GM19099 (cell line): ENCODE results near the gene BRIP1.

Experiments used
- POLR2A ChIP-seq: IDR thresholded peaks from 3 replicates; pipeline ENCODE4 v1.6.1; 2011; ENCODE audit warnings: low read depth; ENCODE audit not compliant: insufficient read length; ENCODE audit errors: extremely low read depth

BRIP1 gene

DNA sequence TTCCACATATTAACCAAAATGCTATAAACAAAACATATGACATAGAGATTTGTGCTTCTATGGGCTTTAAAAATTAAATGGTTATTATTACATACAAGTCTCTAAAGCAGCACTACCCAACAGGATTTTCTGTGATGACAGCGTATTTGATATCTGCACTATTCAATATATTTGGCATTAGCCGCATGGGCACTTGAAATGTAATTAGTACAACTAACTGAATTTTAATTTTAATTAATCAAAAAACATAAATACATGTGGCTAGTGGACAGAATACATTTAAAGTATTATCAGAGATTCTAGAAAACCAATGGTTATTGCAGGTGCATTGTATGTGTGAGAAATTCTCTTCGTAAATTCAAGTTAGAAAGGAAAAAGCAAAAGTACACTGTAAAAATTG lies 45.9 kb downstream of the BRIP1 start:
- no peak for TF ChIP-seq POLR2A

DNA sequence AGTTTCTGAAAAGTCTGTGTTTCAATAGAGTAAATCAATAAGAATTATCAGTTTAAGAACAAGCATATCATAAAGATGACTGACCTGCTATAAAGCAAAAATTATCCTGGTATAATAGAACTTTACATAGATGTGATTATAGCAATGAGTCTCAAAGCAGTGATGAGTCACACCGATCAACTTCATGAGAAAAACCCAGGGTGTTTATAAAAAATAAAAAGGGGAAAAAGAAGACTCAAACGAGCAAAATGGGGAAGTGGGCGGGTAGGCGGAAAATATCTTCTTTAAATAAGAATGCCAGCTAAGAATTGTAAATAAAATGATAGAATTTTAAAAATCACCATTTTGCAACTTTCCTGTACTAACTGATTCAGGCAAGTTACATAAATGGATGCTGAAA lies 46.8 kb downstream of the BRIP1 start:
- TF ChIP-seq POLR2A: no peak

DNA sequence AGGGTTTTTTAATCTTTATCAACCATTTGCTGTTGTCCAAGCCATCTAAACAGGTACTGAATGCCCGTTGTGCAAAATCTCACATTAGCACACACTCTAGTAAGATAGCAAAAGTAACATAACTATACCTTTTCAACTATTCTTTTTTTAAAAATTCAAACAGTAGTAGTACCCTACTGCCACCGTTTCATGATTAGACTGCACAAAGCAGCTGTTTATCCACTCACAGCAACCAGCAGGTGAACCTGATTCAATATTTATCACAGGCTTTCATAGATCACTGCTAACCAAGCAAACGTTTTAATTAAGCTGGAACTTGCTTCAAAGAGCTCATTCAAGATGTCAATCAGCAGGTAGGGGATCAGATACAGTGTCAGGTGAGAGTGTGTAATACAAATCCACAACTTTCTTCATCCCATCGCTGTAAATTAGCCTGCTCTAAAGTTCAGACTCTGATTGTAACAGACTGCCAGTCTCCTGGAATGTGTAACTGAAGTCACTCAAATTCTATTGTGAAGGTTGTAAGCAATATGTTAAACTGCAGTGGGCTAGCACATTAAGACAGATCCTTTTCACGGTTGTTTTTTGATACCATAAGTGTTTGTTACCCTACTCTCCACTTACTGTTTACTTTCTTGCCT lies 47.3 kb downstream of the BRIP1 start:
- no peak for TF ChIP-seq POLR2A

DNA sequence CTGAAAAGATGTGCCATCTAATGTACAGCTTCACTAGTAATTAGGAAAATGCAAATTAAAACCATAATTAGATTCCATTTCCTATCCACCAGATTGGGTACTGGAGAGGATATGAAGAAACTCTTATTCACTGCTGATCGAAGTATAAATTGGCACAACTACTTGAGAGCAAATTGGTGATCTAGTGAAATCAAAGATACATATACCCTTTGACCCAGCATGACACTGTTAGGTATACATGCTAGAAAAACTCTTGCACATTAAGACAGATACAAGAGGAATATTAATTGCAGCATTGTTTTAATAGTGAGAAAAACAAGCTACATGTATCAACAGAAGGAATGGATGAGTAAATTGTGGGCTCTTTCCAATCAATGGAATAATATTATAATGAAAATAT lies 48.8 kb downstream of the BRIP1 start:
- TF ChIP-seq POLR2A: no peak

DNA sequence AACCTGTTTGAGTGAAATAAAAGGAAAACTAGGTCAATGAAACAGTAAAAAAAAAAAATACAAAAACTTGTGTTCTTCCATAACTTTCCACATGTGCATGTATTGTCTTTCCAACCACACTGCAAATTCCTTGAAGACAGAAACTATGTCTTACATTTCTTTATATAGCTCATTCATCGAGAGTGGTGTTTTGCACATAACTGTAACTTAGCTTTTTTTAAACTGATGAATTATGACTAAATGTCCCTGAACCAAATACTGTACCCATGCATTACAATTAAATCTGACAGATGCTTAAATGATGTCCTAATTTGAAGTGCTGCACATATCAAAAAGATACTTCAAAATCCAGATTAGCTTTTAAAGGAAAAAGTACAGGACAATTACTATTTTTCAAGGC lies 50.1 kb downstream of the BRIP1 start:
- TF ChIP-seq POLR2A: no peak

DNA sequence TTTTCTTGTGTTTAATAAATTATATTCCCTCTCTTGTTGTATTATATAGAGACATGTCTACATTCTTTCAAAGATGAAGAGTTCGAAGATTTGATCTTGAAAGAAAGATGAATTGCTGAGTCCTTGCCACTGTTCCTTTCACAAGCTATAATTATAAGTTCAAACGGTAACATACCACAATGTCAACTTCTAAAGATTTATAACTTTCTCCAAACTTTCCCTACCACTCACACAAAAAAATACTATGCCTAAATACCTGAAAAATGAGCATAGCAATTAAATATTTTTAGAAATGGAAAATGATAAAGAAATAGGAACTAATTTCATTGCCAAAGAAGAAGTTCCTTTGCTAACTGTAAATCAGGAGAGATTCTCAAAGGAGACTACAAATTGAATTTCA lies 50.6 kb downstream of the BRIP1 start:
- TF ChIP-seq POLR2A: no peak

DNA sequence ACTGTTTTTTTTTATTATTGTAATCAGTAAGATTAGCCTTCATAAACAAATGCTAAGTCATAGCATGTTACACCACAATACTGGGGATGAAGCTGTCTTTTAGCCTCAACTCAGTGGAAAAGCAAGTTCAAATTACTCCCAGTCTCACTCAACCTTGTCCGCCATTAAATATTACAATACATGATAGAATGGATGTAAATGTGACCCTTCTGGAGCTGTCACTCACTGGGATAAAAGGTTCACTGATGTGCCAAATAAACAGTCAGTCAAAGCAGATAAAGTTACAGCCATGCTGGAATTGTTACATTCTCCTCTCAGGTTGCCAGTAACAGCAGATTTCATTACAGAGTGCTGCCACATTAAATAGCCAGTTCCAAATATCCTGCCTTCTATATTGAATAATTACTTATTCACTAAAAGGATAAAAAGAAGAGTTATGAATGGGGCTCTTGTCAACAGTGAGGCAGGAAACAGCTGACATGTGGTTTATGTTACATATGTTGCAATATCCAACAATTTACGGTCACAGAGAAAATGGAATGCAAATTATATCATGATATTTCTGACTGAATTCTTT lies 53.4 kb downstream of the BRIP1 start:
- no peak for TF ChIP-seq POLR2A

DNA sequence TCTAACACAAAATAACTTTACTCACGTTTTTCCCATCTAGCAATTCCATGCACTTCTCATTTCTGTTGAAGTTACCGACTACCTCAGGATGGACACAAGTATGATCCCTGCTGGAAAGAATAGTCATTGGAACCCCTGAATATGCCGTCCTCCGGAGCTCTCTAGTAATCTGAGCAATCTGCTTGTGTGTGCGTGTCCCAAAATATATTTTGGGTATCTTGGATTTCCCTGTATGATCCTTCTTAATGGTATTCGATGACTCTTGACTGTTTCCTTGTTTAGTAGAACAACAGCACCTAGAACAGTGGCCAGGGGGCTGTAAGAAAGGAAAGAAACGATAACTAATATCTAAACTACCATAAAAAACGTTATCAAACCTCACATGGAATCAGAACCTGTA lies 54.9 kb downstream of the BRIP1 start:
- TF ChIP-seq POLR2A: no peak

DNA sequence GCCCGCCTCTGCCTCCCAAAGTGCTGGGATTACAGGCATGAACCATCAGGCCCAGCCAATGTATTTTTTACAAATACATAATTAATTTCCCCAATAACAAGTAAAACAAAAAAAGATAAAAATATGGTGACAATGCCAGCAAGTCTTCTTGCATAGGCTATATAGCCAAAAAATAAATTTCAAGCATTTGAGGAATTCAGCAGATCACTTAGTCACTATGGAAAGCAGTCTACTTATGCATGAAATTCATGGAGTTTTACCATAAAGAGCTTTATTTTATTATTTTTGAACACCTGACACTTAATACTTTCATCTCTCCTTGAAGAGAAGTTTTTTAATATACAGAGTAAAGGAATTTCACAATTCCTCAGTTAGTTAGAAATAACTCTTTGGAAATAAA lies 56.4 kb downstream of the BRIP1 start:
- no peak for TF ChIP-seq POLR2A

DNA sequence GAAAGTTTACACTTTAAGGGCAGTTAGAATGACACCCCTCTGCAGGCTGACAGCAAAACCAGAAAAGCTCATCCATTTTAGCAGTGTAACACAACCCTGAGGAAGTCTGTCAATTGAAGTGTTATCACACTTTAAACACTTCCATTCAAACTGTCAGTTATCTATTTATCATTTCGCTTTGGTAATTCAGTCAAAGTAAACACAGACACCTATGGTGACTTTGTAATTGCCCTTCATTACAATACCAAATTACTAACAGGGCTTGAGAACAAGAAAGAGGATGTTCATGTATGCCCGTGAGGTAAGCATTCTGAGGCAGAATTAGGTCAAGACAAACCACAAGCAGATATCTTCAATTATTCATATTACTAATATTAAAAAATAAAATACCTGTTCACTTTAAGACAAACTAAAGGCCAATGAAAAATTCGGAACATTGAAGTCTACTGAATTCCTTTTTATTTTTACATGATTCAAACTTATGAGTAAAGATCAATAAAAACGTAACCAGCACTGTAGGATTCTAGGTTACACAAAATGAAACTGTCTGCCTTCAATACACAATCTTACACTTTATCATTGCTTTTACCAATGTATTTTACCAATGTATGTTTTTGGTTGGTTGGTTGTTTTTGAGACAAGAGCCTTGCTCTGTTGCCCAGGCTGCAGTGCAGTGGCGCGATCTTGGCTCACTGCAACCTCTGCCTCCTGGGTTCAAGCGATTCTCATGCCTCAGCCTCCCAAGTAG lies 57.1 kb downstream of the BRIP1 start:
- no peak for TF ChIP-seq POLR2A

DNA sequence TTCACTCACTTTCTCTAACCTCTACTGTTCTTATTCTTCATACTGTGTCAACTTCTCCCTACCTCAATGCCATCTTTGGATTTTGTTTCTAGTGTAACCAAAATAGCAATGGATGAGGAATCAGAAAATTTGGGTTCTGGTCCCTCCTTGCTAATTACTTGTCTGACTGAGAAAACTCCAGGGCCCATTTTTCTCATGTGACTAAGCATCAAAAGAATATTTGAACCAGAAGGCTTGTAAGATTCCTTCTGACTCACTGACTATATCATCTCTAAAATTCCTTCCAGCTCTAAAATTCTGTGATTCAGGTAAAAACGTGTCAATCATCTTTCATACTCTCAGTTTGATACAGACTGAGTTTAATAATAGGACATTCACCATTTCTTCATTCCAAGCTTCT lies 57.9 kb downstream of the BRIP1 start:
- no peak for TF ChIP-seq POLR2A

DNA sequence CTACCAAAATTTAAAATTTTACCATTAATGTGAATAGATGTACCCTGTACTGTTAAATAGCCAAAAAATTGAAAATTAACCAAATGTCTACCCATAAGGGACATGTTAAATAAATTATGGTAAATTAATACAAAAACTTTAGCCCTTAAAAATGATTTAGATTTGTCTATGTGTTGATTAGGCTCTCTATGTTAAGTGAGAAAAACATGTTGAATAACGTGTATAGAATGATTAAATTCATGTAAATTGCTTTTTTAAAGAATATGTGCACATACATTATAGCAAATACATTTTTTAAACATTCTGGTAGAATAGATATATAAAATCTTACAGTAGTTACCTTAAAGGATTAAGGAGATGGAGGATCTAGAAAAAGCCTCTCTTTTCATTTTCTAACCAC lies 59.5 kb downstream of the BRIP1 start:
- TF ChIP-seq POLR2A: no peak

DNA sequence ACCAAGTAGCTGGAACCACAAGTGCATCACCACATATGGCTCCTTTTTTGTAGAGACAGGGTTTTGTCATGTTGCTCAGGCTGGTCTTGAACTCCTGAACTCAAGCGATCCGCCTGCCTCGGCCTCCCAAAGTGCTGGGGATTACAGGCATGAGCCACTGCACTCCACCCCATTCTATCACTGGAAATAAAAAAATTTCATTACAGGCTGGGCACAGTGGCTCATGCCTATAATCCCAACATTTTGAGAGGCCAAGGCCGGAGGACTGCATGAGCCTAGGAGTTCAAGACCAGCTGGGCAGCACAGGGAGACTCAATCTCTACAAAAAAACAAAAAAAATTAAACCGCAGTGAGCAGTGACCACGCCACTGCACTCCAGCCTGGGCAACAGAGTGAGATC lies 60.1 kb downstream of the BRIP1 start:
- TF ChIP-seq POLR2A: no peak

DNA sequence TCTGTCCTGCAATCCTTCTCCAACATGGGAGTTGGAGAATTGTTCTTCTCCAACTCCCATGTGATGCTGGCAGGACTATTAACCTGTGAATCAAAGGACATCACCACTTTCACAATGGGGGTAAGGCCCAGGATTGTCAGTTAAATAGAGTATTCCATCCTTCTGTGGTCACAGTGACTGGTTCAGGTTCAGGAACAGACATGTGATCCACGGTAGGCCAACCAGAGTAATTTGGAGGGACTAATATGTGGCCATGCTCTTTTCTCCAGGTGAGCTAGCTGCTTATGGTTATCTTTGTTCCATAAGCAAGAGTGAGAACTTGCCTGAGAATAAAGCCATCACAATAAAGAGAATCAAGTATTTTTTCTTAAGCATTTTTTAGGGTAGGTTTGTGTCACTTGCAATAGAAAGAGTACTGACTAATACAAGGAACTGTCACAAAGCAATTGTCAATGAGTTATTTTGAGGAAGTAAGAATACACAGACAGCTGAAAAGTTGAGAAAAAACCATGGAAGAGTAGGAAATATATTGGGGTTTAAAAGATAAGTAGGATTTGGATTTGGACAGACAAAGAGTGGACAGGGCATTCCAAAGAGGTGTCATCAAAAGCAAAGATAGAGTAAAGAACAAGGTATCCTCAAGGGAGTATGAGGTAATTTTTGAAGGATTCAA lies 63.4 kb downstream of the BRIP1 start:
- no peak for TF ChIP-seq POLR2A

DNA sequence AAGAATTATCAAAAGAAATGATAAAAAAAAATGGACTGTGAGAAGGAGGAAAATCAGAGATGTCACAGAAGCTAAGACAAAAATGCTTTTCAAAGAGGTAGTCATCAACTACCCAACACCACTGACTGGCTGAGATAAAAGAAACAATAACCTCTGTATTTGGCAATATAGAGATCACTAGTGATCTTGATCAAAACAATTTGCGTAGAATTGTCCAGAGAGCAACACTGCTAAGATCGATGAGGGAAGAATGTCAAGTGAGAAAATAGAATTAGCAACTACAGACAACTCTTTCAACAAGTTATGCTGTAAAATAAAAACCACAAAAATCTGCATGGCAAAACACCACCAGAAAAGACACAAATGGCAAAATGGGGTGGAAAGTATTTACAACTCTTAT lies 66.0 kb downstream of the BRIP1 start:
- no peak for TF ChIP-seq POLR2A

DNA sequence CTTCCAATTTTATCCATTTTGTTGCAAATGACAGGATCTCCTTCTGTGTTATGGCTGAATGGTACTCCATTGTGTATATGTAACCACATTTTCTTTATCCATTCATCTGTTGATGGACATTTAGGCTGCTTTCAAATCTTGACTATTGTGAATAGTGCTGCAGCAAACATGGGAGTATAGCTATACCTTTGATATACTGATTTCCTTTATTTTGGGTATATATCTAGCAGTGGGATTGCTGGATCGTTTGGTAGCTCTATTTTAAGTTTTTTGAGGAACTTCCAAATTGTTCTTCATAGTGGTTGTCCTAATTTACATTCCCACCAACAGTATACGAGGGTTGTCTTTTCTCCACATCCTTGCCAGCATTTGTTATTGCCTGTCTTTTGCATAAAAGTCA lies 67.8 kb downstream of the BRIP1 start:
- no peak for TF ChIP-seq POLR2A
